Stimulated activated CD4-positive, alpha-beta T cell treated with anti-CD3 and anti-CD28 coated beads, Interleukin-1b, Interleukin-23, amount 100 ng/mL, for 24 hours (primary cell): ENCODE data around the gene DARS1.
"Not testable (repeated sequence)": the region's sequence is repeated elsewhere in the genome, so short reads cannot be mapped to it uniquely, and the experiment has no call there.

Source experiments
- DNase-seq, 4 experiments: peaks; one replicate each; pipeline ENCODE4 v3.0.0-alpha.2; 2020; ENCODE audit warnings: low read depth in 4 of 4, low spot score in 1 of 4

Gene DARS1

GRCh38 chr2:135984199-135985017 is 1.0 kb downstream of the DARS1 start:
- DNase-seq: no peak

- DNase-seq: no peak
These were observed 4.9 kb downstream of the DARS1 start for GRCh38 chr2:135980434-135981079.

- no peak for DNase-seq
These were observed 9.7 kb downstream of the DARS1 start for GRCh38 chr2:135975702-135976101.

GRCh38 chr2:135974036-135974435 is 11.4 kb downstream of the DARS1 start:
- DNase-seq: no peak

- no peak for DNase-seq
These were observed 15.6 kb downstream of the DARS1 start for GRCh38 chr2:135969655-135970387.

DNA sequence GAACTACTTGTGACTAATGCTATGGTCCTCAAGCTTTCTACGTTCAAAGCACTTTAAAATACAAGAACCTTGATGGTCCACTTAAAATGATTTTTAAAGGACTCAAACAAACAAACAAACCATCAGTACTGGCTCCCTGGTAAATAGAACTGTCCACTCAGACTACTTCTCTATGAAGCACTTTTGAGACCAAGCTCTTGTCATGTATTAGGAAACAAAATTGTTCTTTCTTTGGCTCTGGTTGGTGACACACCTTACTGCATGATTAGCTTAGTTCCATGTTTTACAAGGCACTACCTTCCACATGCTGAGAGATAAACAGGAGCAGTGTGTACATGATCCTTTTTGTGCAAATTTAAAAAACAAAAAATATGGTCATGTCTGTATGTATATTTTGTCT is 19.7 kb downstream of the DARS1 start:
- DNase-seq: no peak

DNA sequence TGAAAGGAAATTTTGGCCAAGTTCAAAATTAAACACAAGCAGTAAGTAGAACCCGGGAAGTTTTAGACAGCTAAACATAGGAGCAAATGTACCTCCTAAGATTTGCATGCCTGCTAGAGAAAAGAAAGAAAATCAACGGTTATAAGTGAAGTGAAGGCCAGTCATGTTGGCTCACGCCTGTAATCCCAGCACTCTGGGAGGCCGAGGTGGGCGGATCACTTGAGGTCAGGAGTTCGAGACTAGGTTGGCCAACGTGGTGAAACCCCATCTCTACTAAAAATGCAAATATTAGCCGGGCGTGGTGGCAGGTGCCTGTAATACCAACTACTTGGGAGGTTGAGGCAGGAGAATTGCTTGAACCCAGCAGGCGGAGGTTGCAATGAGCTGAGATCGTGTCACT is 21.0 kb downstream of the DARS1 start:
- not testable (repeated sequence) for DNase-seq

DNA sequence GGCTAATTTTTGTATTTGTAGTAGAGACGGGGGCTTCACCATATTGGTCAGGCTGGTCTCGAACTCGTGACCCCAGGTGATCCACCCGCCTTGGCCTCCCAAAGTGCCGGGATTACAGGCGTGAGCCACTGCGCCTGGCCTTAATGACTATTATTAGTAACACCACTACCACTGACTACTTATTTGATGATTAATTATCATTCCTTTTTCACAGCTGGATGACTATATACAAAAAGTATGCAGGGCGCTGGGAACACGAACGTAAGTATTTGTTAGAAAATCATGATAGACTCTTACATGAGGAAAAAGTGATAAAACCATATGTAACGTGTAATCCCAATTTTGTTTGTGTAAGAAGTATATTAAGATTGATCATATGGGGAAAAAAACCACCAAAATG is 21.6 kb downstream of the DARS1 start:
- no peak for DNase-seq

GRCh38 chr2:135962366-135963123 is 22.9 kb downstream of the DARS1 start:
- DNase-seq: no peak

GRCh38 chr2:135960656-135961551 is 24.5 kb downstream of the DARS1 start:
- DNase-seq: no peak

- no peak for DNase-seq
These were observed 25.3 kb downstream of the DARS1 start for GRCh38 chr2:135960150-135960549.

DNA sequence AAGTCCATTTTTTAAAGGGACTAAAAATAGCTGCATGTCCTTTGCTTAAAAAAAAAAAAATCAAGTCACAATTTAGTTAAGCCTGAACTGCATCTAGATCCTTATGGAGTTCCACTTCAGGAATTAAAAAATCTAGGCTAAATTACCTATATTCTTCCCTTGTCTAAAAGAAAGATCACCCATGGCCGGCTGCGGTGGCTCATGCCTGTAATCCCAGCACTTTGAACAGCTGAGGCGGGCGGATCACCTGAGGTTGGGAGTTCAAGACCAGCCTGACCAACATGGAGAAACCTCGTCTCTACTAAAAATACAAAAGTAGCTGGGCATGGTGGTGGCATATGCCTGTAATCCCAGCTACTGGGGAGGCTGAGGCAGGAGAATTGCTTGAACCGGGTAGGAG is 26.5 kb downstream of the DARS1 start:
- DNase-seq: not testable (repeated sequence)

- no peak for DNase-seq
These were observed 31.3 kb downstream of the DARS1 start for GRCh38 chr2:135954020-135954601.

GRCh38 chr2:135952891-135953290 is 32.5 kb downstream of the DARS1 start:
- no peak for DNase-seq

- no peak for DNase-seq
These were observed 34.3 kb downstream of the DARS1 start for GRCh38 chr2:135951041-135951583.

- DNase-seq: no peak
These were observed 35.8 kb downstream of the DARS1 start for GRCh38 chr2:135949451-135950234.

DNA sequence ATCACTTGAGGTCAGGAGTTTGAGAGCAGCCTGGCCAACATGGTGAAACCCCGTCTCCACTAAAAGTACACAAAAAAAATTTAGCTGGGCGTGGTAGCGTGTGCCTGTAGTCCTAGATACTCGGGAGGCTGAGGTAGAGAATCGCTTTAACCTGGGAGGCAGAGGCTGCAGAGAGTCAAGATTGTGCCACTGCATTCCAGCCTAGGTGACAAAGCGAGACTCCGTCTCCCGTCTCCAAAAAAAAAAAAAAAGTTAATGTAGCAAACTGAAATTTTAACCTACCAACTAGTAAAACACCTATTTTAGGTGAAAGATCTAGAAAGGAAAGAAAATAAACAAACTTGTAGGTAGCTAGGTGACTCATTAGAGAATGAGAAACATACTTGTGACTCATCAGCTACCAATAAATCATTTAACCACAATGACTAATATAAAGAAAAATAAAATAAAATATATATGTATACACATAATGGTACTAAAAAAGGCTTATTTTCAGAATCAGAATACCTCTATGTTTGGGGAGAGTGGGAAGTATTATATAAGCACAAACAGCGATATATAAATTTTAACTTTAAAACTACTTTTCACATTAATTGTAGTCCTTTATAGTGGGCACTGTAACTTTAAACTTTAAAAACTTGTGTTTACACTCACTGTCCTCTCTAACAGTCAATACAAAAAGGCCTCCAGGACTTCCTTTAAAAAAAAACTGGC is 36.6 kb downstream of the DARS1 start:
- no peak for DNase-seq

DNA sequence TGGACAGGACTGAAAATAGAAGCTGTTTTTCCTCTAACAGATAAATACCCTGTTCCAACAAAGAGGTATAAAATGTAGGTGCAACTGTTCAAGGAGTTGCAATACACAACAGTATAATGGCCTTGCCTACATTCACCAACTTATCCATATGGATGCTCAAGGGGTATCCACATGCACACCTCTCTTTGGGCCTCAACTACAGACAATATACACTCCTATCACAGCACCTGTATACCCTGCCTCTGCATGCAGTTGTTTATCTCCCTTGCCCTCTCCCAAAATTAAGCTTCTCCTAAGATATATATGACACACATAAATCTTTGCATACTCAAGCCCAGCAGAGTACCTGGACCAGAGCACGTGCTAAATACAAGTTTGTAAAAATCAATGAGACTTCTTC is 37.3 kb downstream of the DARS1 start:
- no peak for DNase-seq
